GM21529 (cell line): ENCODE measurements around the gene PCDHB13.
"Not testable (repeated sequence)": the region's sequence is repeated elsewhere in the genome, so short reads cannot be mapped to it uniquely, and the experiment has no call there.

Experiments used
- ATAC-seq: cut with Tn5 transposase; IDR thresholded peaks from one replicate; pipeline ENCODE4 v1.9.1; 2021; ENCODE audit not compliant: unreplicated experiment

The PCDHB13 gene

DNA sequence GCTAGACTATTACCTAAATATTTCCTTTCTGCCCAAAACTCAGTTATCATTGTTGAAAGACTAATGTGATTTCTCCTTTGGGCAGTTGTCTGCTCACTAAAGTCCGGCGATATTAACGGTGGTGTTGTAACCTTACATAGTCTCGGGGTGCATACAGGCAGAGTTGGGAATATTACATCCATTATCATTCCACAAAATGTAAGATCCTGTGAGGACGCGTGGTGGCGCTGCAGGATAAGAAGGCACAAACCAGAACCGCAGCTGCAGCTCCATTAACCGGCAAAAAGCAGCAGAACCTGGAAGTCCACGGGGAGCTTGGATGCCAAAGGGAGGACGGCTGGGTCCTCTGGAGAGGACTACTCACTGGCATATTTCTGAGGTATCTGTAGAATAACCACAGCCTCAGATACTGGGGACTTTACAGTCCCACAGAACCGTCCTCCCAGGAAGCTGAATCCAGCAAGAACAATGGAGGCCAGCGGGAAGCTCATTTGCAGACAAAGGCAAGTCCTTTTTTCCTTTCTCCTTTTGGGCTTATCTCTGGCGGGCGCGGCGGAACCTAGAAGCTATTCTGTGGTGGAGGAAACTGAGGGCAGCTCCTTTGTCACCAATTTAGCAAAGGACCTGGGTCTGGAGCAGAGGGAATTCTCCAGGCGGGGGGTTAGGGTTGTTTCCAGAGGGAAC lies at the start of gene PCDHB13:
Gene PCDHB13, plus strand, starts transcription at position 264 of the 684 bp plus-strand sequence. Its CDS starts 205 bp downstream, at position 469.
- not testable (repeated sequence) for ATAC-seq

GRCh38 chr5:141172381-141173204 lies 41.1 kb upstream of the PCDHB13 start, which contains the start of gene PCDHB7:
TSS of gene PCDHB7 (plus strand) at chr5:141172644. CDS start at chr5:141172836, 192 bp downstream.
- ATAC-seq = no peak

GRCh38 chr5:141174291-141175104 lies 39.2 kb upstream of the PCDHB13 start:
- not testable (repeated sequence) for ATAC-seq

- no peak for ATAC-seq
Measured at GRCh38 chr5:141175933-141176332, 37.8 kb upstream of the PCDHB13 start.

DNA sequence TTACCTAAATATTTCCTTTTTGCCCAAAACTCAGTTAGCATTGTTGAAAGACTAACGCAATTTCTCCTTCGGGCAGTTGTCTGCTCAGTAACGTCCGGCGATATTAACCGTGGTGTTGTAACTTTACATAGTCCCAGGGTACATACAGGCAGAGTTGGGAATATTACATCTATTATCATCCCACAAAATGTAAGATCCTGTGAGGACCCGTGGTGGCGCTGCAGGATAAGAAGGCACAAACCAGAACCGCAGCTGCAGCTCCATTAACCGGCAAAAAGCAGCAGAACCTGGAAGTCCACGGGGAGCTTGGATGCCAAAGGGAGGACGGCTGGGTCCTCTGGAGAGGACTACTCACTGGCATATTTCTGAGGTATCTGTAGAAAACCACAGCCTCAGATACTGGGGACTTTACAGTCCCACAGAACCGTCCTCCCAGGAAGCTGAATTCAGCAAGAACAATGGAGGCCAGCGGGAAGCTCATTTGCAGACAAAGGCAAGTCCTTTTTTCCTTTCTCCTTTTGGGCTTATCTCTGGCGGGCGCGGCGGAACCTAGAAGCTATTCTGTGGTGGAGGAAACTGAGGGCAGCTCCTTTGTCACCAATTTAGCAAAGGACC lies 36.0 kb upstream of the PCDHB13 start, which contains the start of gene PCDHB8:
Gene PCDHB8, plus strand, starts transcription at position 214 of the 615 bp plus-strand sequence. Its CDS starts 245 bp downstream, at position 459.
- not testable (repeated sequence) for ATAC-seq

- not testable (repeated sequence) for ATAC-seq
Measured at GRCh38 chr5:141179371-141179770, 34.3 kb upstream of the PCDHB13 start.

DNA sequence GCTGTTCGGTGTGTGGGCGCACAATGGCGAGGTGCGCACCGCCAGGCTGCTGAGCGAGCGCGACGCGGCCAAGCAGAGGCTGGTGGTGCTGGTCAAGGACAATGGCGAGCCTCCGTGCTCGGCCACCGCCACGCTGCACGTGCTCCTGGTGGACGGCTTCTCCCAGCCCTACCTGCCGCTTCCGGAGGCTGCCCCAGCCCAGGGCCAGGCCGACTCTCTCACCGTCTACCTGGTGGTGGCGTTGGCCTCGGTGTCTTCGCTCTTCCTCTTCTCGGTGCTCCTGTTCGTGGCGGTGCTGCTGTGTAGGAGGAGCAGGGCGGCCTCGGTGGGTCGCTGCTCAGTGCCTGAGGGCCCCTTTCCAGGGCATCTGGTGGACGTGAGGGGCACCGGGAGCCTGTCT lies 33.8 kb upstream of the PCDHB13 start:
- not testable (repeated sequence) for ATAC-seq

- ATAC-seq = no peak
Measured at GRCh38 chr5:141180313-141180712, 33.4 kb upstream of the PCDHB13 start.

DNA sequence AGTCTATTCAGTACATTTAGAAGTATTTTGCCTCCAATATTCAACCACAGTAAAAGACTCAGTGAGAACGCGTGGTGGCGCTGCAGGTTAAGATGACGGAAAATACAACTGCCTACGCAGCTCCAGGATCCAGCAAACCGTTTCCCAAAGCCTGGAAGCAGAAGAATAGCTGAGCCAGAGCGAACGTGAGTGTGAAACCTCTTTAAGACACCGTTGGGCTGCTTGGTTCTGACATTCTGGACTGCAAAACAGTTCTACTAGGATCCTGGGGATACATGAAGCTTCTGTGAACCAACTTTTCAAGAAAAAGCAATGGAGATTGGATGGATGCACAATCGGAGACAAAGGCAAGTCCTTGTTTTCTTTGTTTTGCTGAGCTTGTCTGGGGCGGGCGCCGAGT lies 31.5 kb upstream of the PCDHB13 start, which contains the start of gene PCDHB16:
Gene PCDHB16, plus strand, starts transcription at position 140 of the 400 bp plus-strand sequence. Its CDS starts 173 bp downstream, at position 313.
- ATAC-seq = no peak

- not testable (repeated sequence) for ATAC-seq
Measured at GRCh38 chr5:141184117-141184855, 29.4 kb upstream of the PCDHB13 start.

GRCh38 chr5:141186897-141187512 lies 26.7 kb upstream of the PCDHB13 start, which contains the start of gene PCDHB9:
TSS of gene PCDHB9 (plus strand) at chr5:141187161. CDS start at chr5:141187319, 158 bp downstream.
- no peak for ATAC-seq

DNA sequence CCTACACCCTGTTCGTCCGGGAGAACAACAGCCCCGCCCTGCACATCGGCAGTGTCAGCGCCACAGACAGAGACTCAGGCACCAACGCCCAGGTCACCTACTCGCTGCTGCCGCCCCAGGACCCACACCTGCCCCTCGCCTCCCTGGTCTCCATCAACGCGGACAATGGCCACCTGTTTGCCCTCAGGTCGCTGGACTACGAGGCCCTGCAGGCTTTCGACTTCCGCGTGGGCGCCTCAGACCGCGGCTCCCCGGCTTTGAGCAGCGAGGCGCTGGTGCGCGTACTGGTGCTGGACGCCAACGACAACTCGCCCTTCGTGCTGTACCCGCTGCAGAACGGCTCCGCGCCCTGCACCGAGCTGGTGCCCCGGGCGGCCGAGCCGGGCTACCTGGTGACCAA lies 25.0 kb upstream of the PCDHB13 start:
- not testable (repeated sequence) for ATAC-seq

DNA sequence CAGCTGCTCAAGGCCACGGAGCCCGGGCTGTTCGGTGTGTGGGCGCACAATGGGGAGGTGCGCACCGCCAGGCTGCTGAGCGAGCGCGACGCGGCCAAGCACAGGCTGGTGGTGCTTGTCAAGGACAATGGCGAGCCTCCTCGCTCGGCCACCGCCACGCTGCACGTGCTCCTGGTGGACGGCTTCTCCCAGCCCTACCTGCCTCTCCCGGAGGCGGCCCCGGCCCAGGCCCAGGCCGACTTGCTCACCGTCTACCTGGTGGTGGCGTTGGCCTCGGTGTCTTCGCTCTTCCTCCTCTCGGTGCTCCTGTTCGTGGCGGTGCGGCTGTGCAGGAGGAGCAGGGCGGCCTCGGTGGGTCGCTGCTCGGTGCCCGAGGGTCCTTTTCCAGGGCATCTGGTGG lies 24.6 kb upstream of the PCDHB13 start:
- ATAC-seq = not testable (repeated sequence)

DNA sequence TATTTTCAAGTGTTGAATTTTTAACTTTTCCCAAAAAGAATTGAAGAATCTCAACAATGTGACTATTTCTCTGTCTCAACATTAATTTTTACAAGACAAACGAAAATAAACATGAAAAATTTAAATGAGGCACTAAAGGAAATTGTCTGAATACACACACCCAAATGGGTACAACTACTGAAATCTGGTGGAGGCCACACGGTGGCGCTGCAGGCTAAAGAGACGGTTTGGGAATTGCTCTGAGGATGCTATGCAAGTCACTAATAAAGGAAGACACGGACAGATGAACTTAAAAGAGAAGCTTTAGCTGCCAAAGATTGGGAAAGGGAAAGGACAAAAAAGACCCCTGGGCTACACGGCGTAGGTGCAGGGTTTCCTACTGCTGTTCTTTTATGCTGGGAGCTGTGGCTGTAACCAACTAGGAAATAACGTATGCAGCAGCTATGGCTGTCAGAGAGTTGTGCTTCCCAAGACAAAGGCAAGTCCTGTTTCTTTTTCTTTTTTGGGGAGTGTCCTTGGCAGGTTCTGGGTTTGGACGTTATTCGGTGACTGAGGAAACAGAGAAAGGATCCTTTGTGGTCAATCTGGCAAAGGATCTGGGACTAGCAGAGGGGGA lies 21.5 kb upstream of the PCDHB13 start, which contains the start of gene PCDHB10:
Gene PCDHB10, plus strand, starts transcription at position 244 of the 616 bp plus-strand sequence. Its CDS starts 200 bp downstream, at position 444.
- ATAC-seq = no peak

GRCh38 chr5:141194332-141194731 lies 19.4 kb upstream of the PCDHB13 start:
- not testable (repeated sequence) for ATAC-seq

GRCh38 chr5:141196363-141196762 lies 17.4 kb upstream of the PCDHB13 start:
- ATAC-seq = no peak

DNA sequence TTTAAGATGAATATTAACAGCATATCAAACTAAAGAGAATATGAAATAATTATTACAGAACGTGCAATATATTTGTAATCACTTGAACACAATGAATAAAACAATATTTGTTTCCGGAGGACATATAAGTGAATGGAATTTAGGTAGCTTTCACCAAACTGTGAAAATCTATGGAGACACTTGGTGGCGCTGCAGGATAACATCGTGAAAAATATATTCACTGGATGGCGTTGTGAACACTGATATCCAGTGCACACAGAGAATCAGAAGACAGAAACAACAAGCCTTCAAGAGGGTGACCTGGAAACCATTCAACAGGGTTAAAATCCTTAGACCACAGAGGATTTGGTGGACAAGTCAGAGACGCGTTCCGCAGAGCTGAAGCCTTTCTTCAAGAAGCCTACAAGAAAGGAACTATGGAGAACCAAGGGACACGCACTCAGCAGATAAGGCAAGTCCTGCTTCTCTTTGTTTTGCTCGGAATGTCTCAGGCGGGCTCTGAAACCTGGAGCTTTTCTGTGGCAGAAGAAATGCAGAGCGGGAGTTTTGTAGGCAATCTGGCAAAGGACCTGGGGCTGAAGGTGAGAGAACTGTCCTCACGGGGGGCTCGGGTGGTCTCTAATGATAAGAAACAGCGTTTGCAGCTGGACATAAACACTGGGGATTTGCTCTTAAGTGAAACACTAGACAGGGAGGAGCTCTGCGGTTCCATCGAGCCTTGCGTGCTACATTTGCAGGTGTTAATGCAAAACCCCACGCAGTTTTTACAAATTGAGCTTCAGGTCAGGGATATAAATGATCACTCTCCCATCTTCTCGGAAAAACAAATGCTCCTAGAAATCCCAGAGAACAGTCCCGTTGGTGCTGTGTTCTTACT lies 14.1 kb upstream of the PCDHB13 start, which contains the start of gene PCDHB11:
Gene PCDHB11, plus strand, starts transcription at position 269 of the 877 bp plus-strand sequence. Its CDS starts 148 bp downstream, at position 417.
- no peak for ATAC-seq
